Activated CD8-positive, alpha-beta memory T cell treated with anti-CD3 and anti-CD28 coated beads for 1 hour (primary cell): ENCODE results near the gene HDHD2.

Source experiments
- DNase-seq, 2 donors: peaks; one replicate each; pipeline ENCODE4 v3.0.0-alpha.2; 2020; ENCODE audit warnings: low read depth in 1 of 2; ENCODE audit errors: extremely low read depth in 1 of 2

The HDHD2 gene

GRCh38 chr18:47149457-47150028 lies 757 bp downstream of the HDHD2 start:
- DNase-seq: no peak

GRCh38 chr18:47146206-47146605 lies 4.1 kb downstream of the HDHD2 start:
- DNase-seq: no peak

GRCh38 chr18:47143899-47144485 lies 6.3 kb downstream of the HDHD2 start:
- DNase-seq: no peak

GRCh38 chr18:47143153-47143552 lies 7.1 kb downstream of the HDHD2 start:
- no peak for DNase-seq

GRCh38 chr18:47141289-47141688 lies 9.0 kb downstream of the HDHD2 start:
- DNase-seq: no peak

- no peak for DNase-seq
Measured at GRCh38 chr18:47121146-47121545, 29.2 kb downstream of the HDHD2 start.

GRCh38 chr18:47120428-47120827 lies 29.9 kb downstream of the HDHD2 start:
- no peak for DNase-seq

GRCh38 chr18:47118981-47119380 lies 31.3 kb downstream of the HDHD2 start:
- no peak for DNase-seq

- no peak for DNase-seq
Measured at GRCh38 chr18:47115205-47115604, 35.1 kb downstream of the HDHD2 start.

- DNase-seq: no peak
Measured at GRCh38 chr18:47113796-47114540, 36.3 kb downstream of the HDHD2 start.

GRCh38 chr18:47110492-47111274 lies 39.6 kb downstream of the HDHD2 start:
- DNase-seq: no peak

- no peak for DNase-seq
Measured at GRCh38 chr18:47109720-47110119, 40.6 kb downstream of the HDHD2 start.

GRCh38 chr18:47108998-47109405 lies 41.3 kb downstream of the HDHD2 start:
- DNase-seq: no peak

GRCh38 chr18:47108373-47108772 lies 41.9 kb downstream of the HDHD2 start:
- no peak for DNase-seq

GRCh38 chr18:47100212-47100831 lies 50.0 kb downstream of the HDHD2 start:
- DNase-seq: peak; percentile 16 to 18

- no peak for DNase-seq
Measured at GRCh38 chr18:47095810-47096209, 54.5 kb downstream of the HDHD2 start.

GRCh38 chr18:47087676-47088075 lies 62.6 kb downstream of the HDHD2 start:
- no peak for DNase-seq

- no peak for DNase-seq
Measured at GRCh38 chr18:47081578-47081977, 68.7 kb downstream of the HDHD2 start.

- DNase-seq: no peak
Measured at GRCh38 chr18:47080872-47081271, 69.4 kb downstream of the HDHD2 start.

- DNase-seq: no peak
Measured at GRCh38 chr18:47077111-47077510, 73.2 kb downstream of the HDHD2 start.
